SH-SY5Y (cell line): ENCODE data around the gene CCR5.

Experiments used
- GATA2 ChIP-seq: IDR thresholded peaks from 2 replicates; pipeline ENCODE4 v1.6.1; 2011; ENCODE audit warnings: mild to moderate bottlenecking, low read depth, low read length
- GATA3 ChIP-seq: IDR thresholded peaks from 2 replicates; pipeline ENCODE4 v1.6.1; 2011; ENCODE audit warnings: low read depth, mild to moderate bottlenecking, low read length, moderate library complexity

- TF ChIP-seq GATA3, result no peak
- TF ChIP-seq GATA2, result no peak
Observed at GRCh38 chr3:46399098-46399497, 28.4 kb downstream of the CCR5 start.
